Measurements from ENCODE around the gene GABRA4. TPM values are rescaled to one million over a fixed set of nuclear protein-coding genes. Genes with fewer than 3 reads are reported as not detected.

Gene GABRA4
- total RNA-seq, 5 donors from 2014 or later (not counting 1 experiment from before 2014, with no cell fraction given) = not detected

DNA sequence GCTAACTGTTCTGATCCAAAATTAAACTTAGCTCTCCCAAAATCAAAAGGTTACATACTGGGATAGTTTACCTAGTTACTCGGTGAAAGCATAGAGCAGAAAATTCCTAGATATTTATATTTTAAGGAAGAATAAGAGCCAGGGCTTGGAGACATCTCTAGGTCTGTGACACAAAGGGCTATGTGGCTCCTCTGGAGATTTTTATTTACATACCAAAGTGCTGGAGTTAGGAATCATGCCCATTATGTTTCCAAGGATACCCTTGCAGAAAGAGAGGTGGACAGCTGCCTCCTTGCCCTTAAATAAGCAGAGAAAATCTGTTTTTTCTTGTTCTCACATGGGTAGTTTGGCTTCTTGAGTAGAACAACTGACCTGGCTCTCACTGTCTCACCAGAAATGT, 93.3 kb downstream of the GABRA4 start:
- no peaks in the 10 kb centered on the region for H3K4me1 ChIP-seq (ENCODE audit: control insufficient read depth in 1 of 2, extremely low read depth in 1 of 2, insufficient read depth in 2 of 2, low read length in 2 of 2)
- WGBS (ENCODE audit: insufficient coverage) = no CpG with 5 or more reads among the region's 1 CpG
- Mint-ChIP-seq H3K27me3 (no peaks in the 10 kb centered on the region), H3K4me3 (no peak overlapping the region), H3K27ac (no peak overlapping the region), H3K4me1 (no peaks in the 10 kb centered on the region), H3K36me3 (no peaks in the 10 kb centered on the region), H3K9me3 (no peaks in the 10 kb centered on the region)
- no peaks in the 10 kb centered on the region for H3K9me3 ChIP-seq
- POLR2A ChIA-PET = no interaction called here
- H3K36me3 ChIP-seq (ENCODE audit: control insufficient read depth in 2 of 2, extremely low read depth in 1 of 2, insufficient read depth in 1 of 2, low read length in 1 of 2) = no peaks in the 10 kb centered on the region
- DNase-seq = no peak
- no peak for ATAC-seq (replicated peaks in 1 of 4)
- CTCF ChIA-PET = no interaction called here
- no peak overlapping the region for H3K27ac ChIP-seq (ENCODE audit: low read length)
- H3K4me3 ChIP-seq (ENCODE audit: control insufficient read depth in 1 of 2, extremely low read depth in 1 of 2, low read length in 1 of 2) = no peak overlapping the region
- no peaks in the 10 kb centered on the region for H3K27me3 ChIP-seq (replicated peaks in 1 of 2; ENCODE audit: control insufficient read depth in 2 of 2, extremely low read depth in 1 of 2, insufficient read depth in 2 of 2, low read length in 1 of 2)

DNA sequence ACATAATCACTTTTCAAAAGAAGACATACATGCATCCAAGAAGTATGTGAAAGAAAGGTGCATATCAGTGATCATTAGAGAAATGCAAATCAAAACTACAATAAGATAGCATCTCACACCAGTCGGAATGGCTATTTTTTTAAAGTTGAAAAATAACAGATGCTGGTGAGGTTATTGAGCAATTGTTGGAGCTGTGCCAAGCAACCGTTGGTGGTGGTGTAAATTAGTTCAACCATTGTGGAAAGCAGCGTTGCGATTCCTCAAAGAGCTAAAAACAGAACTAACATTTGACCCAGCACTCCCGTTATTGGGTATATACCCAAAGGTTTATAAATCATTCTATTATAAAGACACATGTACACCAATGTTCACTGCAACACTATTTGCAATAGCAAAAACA, 98.6 kb downstream of the GABRA4 start:
- H3K27ac ChIP-seq (ENCODE audit: low read length) = no peak overlapping the region
- ATAC-seq (replicated peaks in 1 of 4) (no peak), DNase-seq (no peak)
- no peaks in the 10 kb centered on the region for H3K4me1 ChIP-seq (ENCODE audit: control insufficient read depth in 1 of 2, extremely low read depth in 1 of 2, insufficient read depth in 2 of 2, low read length in 2 of 2)
- no peak overlapping the region for H3K4me3 Mint-ChIP-seq
- no peaks in the 10 kb centered on the region for H3K36me3 Mint-ChIP-seq
- H3K4me1 Mint-ChIP-seq = no peaks in the 10 kb centered on the region
- H3K36me3 ChIP-seq (ENCODE audit: control insufficient read depth in 2 of 2, extremely low read depth in 1 of 2, insufficient read depth in 1 of 2, low read length in 1 of 2) = no peaks in the 10 kb centered on the region
- ChIA-PET POLR2A (no interaction called here), CTCF (no interaction called here)
- no peak overlapping the region for H3K4me3 ChIP-seq (ENCODE audit: control insufficient read depth in 1 of 2, extremely low read depth in 1 of 2, low read length in 1 of 2)
- no peaks in the 10 kb centered on the region for H3K27me3 Mint-ChIP-seq
- WGBS (ENCODE audit: insufficient coverage) = no CpG with 5 or more reads among the region's 5 CpGs
- H3K9me3 Mint-ChIP-seq = no peaks in the 10 kb centered on the region
- no peaks in the 10 kb centered on the region for H3K9me3 ChIP-seq
- H3K27ac Mint-ChIP-seq = no peak overlapping the region
- no peaks in the 10 kb centered on the region for H3K27me3 ChIP-seq (replicated peaks in 1 of 2; ENCODE audit: control insufficient read depth in 2 of 2, extremely low read depth in 1 of 2, insufficient read depth in 2 of 2, low read length in 1 of 2)

DNA sequence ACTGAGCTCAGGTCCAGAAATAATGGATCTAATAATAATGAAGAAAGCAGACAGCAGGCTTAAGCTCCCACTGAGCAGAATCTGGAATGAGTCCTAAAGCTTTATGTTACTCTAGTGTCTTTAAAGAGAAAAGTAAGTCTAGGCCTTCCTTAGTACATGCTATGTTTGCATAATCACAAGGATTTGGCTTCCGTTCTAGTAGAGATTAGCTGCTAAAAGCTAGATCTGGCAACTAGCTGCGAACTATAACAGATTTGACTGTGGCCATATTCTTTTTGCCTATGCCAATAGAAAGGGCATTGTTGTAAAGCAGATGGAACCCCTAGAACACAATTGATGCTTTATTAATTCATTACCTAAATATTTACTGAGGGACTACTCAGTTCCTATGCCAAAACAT, 103.3 kb downstream of the GABRA4 start:
- no peak overlapping the region for H3K4me3 Mint-ChIP-seq
- no peaks in the 10 kb centered on the region for H3K36me3 Mint-ChIP-seq
- 72% methylated on average over 2 of the region's 2 CpGs for WGBS (ENCODE audit: insufficient coverage)
- no peaks in the 10 kb centered on the region for H3K4me1 ChIP-seq (ENCODE audit: control insufficient read depth in 1 of 2, extremely low read depth in 1 of 2, insufficient read depth in 2 of 2, low read length in 2 of 2)
- no peaks in the 10 kb centered on the region for H3K27me3 ChIP-seq (replicated peaks in 1 of 2; ENCODE audit: control insufficient read depth in 2 of 2, extremely low read depth in 1 of 2, insufficient read depth in 2 of 2, low read length in 1 of 2)
- H3K4me3 ChIP-seq (ENCODE audit: control insufficient read depth in 1 of 2, extremely low read depth in 1 of 2, low read length in 1 of 2) = no peak overlapping the region
- no peaks in the 10 kb centered on the region for H3K9me3 Mint-ChIP-seq
- no peaks in the 10 kb centered on the region for H3K36me3 ChIP-seq (ENCODE audit: control insufficient read depth in 2 of 2, extremely low read depth in 1 of 2, insufficient read depth in 1 of 2, low read length in 1 of 2)
- H3K27me3 Mint-ChIP-seq = no peaks in the 10 kb centered on the region
- DNase-seq = no peak
- H3K9me3 ChIP-seq = no peaks in the 10 kb centered on the region
- H3K27ac Mint-ChIP-seq = no peak overlapping the region
- no peaks in the 10 kb centered on the region for H3K4me1 Mint-ChIP-seq
- no peak for ATAC-seq (replicated peaks in 1 of 4)
- ChIA-PET POLR2A (no interaction called here), CTCF (interaction anchor here in 1 of 2 donors (0.7 kb wide), 1 partner anchor 514 kb away, joined by 3 read pairs; no protein-coding TSS in a partner anchor)
- no peak overlapping the region for H3K27ac ChIP-seq (ENCODE audit: low read length)

GRCh38 chr4:46889410-46889809, 104.0 kb downstream of the GABRA4 start:
- no peak overlapping the region for H3K4me3 Mint-ChIP-seq
- DNase-seq (no peak), ATAC-seq (replicated peaks in 1 of 4) (no peak)
- CTCF ChIA-PET = interaction anchor here (0.5 to 0.7 kb wide), 2 partner anchors 19 to 515 kb away, joined by 3 to 4 read pairs; no protein-coding TSS in a partner anchor
- no peaks in the 10 kb centered on the region for H3K36me3 Mint-ChIP-seq
- H3K9me3 ChIP-seq = no peaks in the 10 kb centered on the region
- no peaks in the 10 kb centered on the region for H3K36me3 ChIP-seq (ENCODE audit: control insufficient read depth in 2 of 2, extremely low read depth in 1 of 2, insufficient read depth in 1 of 2, low read length in 1 of 2)
- WGBS (ENCODE audit: insufficient coverage) = 67% methylated on average over 2 of the region's 2 CpGs
- H3K4me3 ChIP-seq (ENCODE audit: control insufficient read depth in 1 of 2, extremely low read depth in 1 of 2, low read length in 1 of 2) = no peak overlapping the region
- H3K4me1 Mint-ChIP-seq = no peaks in the 10 kb centered on the region
- no peaks in the 10 kb centered on the region for H3K4me1 ChIP-seq (ENCODE audit: control insufficient read depth in 1 of 2, extremely low read depth in 1 of 2, insufficient read depth in 2 of 2, low read length in 2 of 2)
- no peak overlapping the region for H3K27ac ChIP-seq (ENCODE audit: low read length)
- H3K9me3 Mint-ChIP-seq = no peaks in the 10 kb centered on the region
- no peaks in the 10 kb centered on the region for H3K27me3 ChIP-seq (replicated peaks in 1 of 2; ENCODE audit: control insufficient read depth in 2 of 2, extremely low read depth in 1 of 2, insufficient read depth in 2 of 2, low read length in 1 of 2)
- POLR2A ChIA-PET = no interaction called here
- H3K27ac Mint-ChIP-seq = no peak overlapping the region
- no peaks in the 10 kb centered on the region for H3K27me3 Mint-ChIP-seq

- Histone ChIP-seq H3K9me3 (no peaks in the 10 kb centered on the region), H3K36me3 (ENCODE audit: control insufficient read depth in 2 of 2, extremely low read depth in 1 of 2, insufficient read depth in 1 of 2, low read length in 1 of 2) (no peaks in the 10 kb centered on the region), H3K27ac (ENCODE audit: low read length) (no peak overlapping the region), H3K27me3 (replicated peaks in 1 of 2; ENCODE audit: control insufficient read depth in 2 of 2, extremely low read depth in 1 of 2, insufficient read depth in 2 of 2, low read length in 1 of 2) (no peaks in the 10 kb centered on the region), H3K4me1 (ENCODE audit: control insufficient read depth in 1 of 2, extremely low read depth in 1 of 2, insufficient read depth in 2 of 2, low read length in 2 of 2) (no peaks in the 10 kb centered on the region), H3K4me3 (ENCODE audit: control insufficient read depth in 1 of 2, extremely low read depth in 1 of 2, low read length in 1 of 2) (no peak overlapping the region)
- H3K4me3 Mint-ChIP-seq = no peak overlapping the region
- WGBS (ENCODE audit: insufficient coverage) = no CpG with 5 or more reads among the region's 2 CpGs
- POLR2A ChIA-PET = no interaction called here
- DNase-seq (no peak), ATAC-seq (replicated peaks in 1 of 4) (no peak)
- H3K36me3 Mint-ChIP-seq = no peaks in the 10 kb centered on the region
- H3K27me3 Mint-ChIP-seq = no peaks in the 10 kb centered on the region
- CTCF ChIA-PET = no interaction called here
- no peak overlapping the region for H3K27ac Mint-ChIP-seq
- no peaks in the 10 kb centered on the region for H3K4me1 Mint-ChIP-seq
- H3K9me3 Mint-ChIP-seq = no peaks in the 10 kb centered on the region
Measured at GRCh38 chr4:46886711-46887110, 106.7 kb downstream of the GABRA4 start.

DNA sequence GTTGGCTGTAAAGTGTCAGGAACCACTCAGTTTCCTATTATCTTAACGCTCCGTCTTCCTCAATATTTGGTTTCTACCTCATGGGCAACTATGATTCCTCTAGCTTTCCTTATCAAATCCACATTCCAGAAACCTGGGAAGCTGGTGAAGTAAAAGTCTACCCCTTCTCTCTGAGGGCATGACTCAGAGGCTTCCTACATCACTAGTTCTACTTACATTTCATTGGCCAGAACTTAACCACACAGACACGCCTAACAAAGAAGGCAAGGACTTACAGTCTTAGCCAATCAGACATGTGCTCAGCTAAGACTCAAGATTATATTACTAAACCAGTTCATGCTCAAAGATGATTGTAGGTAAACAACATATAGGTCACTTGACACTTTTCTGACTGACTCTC, 114.7 kb downstream of the GABRA4 start:
- no peak overlapping the region for H3K27ac Mint-ChIP-seq
- ChIA-PET POLR2A (no interaction called here), CTCF (no interaction called here)
- WGBS (ENCODE audit: insufficient coverage) = 93% methylated on average over 3 of the region's 3 CpGs
- no peaks in the 10 kb centered on the region for H3K9me3 Mint-ChIP-seq
- DNase-seq (no peak), ATAC-seq (replicated peaks in 1 of 4) (no peak)
- no peak overlapping the region for H3K4me3 ChIP-seq (ENCODE audit: control insufficient read depth in 1 of 2, extremely low read depth in 1 of 2, low read length in 1 of 2)
- no peaks in the 10 kb centered on the region for H3K4me1 Mint-ChIP-seq
- H3K36me3 ChIP-seq (ENCODE audit: control insufficient read depth in 2 of 2, extremely low read depth in 1 of 2, insufficient read depth in 1 of 2, low read length in 1 of 2) = no peaks in the 10 kb centered on the region
- no peaks in the 10 kb centered on the region for H3K9me3 ChIP-seq
- H3K27me3 ChIP-seq (replicated peaks in 1 of 2; ENCODE audit: control insufficient read depth in 2 of 2, extremely low read depth in 1 of 2, insufficient read depth in 2 of 2, low read length in 1 of 2) = no peaks in the 10 kb centered on the region
- no peak overlapping the region for H3K4me3 Mint-ChIP-seq
- H3K36me3 Mint-ChIP-seq = no peaks in the 10 kb centered on the region
- H3K27me3 Mint-ChIP-seq = no peaks in the 10 kb centered on the region
- no peaks in the 10 kb centered on the region for H3K4me1 ChIP-seq (ENCODE audit: control insufficient read depth in 1 of 2, extremely low read depth in 1 of 2, insufficient read depth in 2 of 2, low read length in 2 of 2)
- H3K27ac ChIP-seq (ENCODE audit: low read length) = no peak overlapping the region

GRCh38 chr4:46874811-46875210, 118.6 kb downstream of the GABRA4 start:
- no peak overlapping the region for H3K27ac ChIP-seq (ENCODE audit: low read length)
- Mint-ChIP-seq H3K36me3 (no peaks in the 10 kb centered on the region), H3K4me1 (no peaks in the 10 kb centered on the region), H3K4me3 (no peak overlapping the region), H3K27ac (no peak overlapping the region), H3K27me3 (no peaks in the 10 kb centered on the region), H3K9me3 (no peaks in the 10 kb centered on the region)
- no peaks in the 10 kb centered on the region for H3K36me3 ChIP-seq (ENCODE audit: control insufficient read depth in 2 of 2, extremely low read depth in 1 of 2, insufficient read depth in 1 of 2, low read length in 1 of 2)
- CTCF ChIA-PET = no interaction called here
- H3K4me3 ChIP-seq (ENCODE audit: control insufficient read depth in 1 of 2, extremely low read depth in 1 of 2, low read length in 1 of 2) = no peak overlapping the region
- no peak for DNase-seq
- whole genome bisulfite sequencing (ENCODE audit: insufficient coverage) = no CpG with 5 or more reads among the region's 1 CpG
- no peaks in the 10 kb centered on the region for H3K9me3 ChIP-seq
- H3K27me3 ChIP-seq (replicated peaks in 1 of 2; ENCODE audit: control insufficient read depth in 2 of 2, extremely low read depth in 1 of 2, insufficient read depth in 2 of 2, low read length in 1 of 2) = no peaks in the 10 kb centered on the region
- POLR2A ChIA-PET = no interaction called here
- no peaks in the 10 kb centered on the region for H3K4me1 ChIP-seq (ENCODE audit: control insufficient read depth in 1 of 2, extremely low read depth in 1 of 2, insufficient read depth in 2 of 2, low read length in 2 of 2)
- ATAC-seq (replicated peaks in 1 of 4) = no peak
